ENCODE results near the gene OBSL1. TPM values are rescaled to one million over a fixed set of nuclear protein-coding genes. Genes with fewer than 3 reads are reported as not detected.

Gene OBSL1
- total and polyA plus RNA-seq, 4 donors: 17.8 to 243 (median 71.0) TPM

DNA sequence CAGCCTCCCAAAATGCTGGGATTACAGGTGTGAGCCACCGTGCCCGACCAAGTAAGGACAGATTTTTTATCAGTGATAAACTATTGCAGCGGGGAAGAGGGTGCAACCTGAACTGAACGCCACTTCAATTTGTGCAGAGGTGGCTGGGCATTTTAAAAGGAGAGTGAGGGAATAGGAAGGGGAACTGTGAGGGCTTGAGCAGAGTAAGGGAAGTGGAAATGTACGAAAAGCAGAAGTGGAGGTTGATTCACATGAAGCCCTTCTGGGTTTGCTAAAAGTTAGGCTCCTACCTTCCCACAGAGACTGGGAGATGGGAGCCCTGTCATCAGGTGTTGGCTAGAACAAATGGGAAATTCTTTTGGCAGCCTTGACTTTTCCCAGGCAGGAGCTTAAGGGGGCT is 32.4 kb upstream of the OBSL1 start:
- Histone ChIP-seq H3K9me3 (ENCODE audit: control insufficient read depth, low read length) (no peaks in the 10 kb centered on the region), H3K4me3 (ENCODE audit: low read length in 2 of 2) (no peak overlapping the region), H3K27ac (ENCODE audit: low read depth in 1 of 2, low read length in 2 of 2) (no peak overlapping the region), H3K27me3 (ENCODE audit: control insufficient read depth in 1 of 2, insufficient read depth in 2 of 2, low read length in 1 of 2) (no peaks in the 10 kb centered on the region), H3K36me3 (ENCODE audit: control insufficient read depth in 1 of 2, insufficient read depth in 2 of 2, low read length in 1 of 2) (peaks cover 3 to 6% of the 10 kb centered on the region in 2 donors), H3K4me1 (ENCODE audit: control insufficient read depth in 1 of 2, insufficient read depth in 2 of 2, low read length in 2 of 2) (no peaks in the 10 kb centered on the region)
- no peak for DNase-seq
- WGBS, 2 donors: 94% methylated on average over 5 of the region's 5 CpGs
- no peak for ATAC-seq (ENCODE audit: low FRiP score)
- intact Hi-C loops (cut with DNase I): no loop called here

DNA sequence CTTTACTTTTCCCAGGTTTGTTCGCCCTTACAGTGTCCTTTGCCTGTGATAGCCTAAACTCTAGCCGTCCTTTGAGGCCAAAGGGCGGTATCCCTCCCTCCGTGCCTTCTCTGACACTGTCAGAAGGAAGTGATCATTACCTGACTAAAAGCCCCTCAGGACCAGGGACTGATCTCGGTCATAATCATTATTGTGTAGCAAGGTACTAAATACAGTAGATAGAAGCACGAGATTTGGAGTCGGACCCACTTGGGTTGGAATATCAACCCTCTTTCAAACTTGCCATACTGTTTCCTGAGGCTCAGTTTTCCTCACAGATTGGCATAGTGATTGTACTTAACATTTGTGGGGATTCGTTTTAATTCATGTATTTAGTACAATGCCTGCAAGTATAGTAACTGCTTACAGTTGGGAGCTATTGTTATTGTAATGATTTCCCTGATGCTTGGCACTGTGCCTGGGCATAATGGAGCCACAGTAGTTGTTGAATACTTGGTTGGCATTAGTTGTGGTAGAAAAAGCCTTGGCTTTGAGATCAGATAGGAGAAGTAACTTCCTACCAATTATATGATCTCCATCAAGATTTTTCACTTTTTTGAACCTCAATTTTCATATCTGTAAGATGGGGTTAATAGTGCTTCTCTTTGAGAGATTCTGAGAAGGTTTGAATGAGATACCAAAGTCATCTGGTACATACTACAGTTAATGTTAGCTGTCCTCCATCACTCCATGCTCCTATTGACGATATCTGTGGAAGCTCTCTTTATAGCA is 27.2 kb upstream of the OBSL1 start:
- peaks cover 0 to 3% of the 10 kb centered on the region in 2 donors for H3K4me1 ChIP-seq (ENCODE audit: control insufficient read depth in 1 of 2, insufficient read depth in 2 of 2, low read length in 2 of 2)
- H3K9me3 ChIP-seq (ENCODE audit: control insufficient read depth, low read length): no peaks in the 10 kb centered on the region
- WGBS, 2 donors: 19% methylated on average over 9 of the region's 9 CpGs
- peak overlapping the region; percentile 28 to 63 for H3K27ac ChIP-seq (ENCODE audit: low read depth in 1 of 2, low read length in 2 of 2)
- H3K36me3 ChIP-seq (ENCODE audit: control insufficient read depth in 1 of 2, insufficient read depth in 2 of 2, low read length in 1 of 2): peaks cover 2 to 3% of the 10 kb centered on the region in 2 donors
- peak overlapping the region; percentile 15 to 28 for H3K4me3 ChIP-seq (ENCODE audit: low read length in 2 of 2)
- intact Hi-C loops (cut with DNase I): loop anchor here (5.0 kb wide), 2 partner anchors 46 to 56 kb away; partner anchors contain the start of genes CHPF (in 1 of the 2) and TMEM198 (in 1 of the 2)
- ATAC-seq (ENCODE audit: low FRiP score) (no peak), DNase-seq (no peak)
- no peaks in the 10 kb centered on the region for H3K27me3 ChIP-seq (ENCODE audit: control insufficient read depth in 1 of 2, insufficient read depth in 2 of 2, low read length in 1 of 2)

DNA sequence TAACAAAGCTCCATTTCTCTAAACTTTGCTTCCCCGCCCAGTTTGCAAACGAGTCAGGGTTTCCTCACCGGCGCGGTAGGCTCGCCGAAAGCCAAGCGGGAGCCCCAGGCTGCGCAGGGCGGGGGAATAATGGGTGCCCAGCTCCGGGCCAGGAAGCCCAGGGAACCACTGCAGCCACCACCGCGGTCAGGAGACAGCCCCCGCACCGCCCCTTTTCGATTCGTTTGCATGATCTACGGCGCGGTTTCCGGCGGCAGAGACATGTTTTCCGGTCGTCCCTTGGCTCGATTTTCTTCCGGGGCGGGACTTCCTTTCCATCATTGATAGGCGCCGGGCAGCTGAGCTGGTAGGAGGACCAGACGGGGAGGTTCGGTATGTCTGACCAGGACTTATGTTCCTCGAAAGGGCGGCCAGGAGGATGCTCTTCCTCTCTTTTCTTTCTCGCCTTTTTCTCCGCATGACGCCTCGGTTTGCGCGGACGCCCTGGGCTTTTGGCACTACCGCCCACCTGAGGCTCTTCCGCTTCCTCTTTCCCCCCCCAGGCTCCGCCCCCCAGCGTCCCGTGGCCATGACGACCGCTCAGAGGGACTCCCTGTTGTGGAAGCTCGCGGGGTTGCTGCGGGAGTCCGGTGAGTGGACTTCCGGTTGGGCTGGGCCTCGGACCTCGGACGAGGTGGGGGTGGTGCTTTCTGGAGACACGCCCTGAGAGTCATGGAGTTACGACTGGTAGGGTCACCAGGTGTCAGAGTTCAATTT is 26.4 kb upstream of the OBSL1 start, which contains the start of gene STK11IP:
TSS of gene STK11IP (plus strand) at position 306 of the 756 bp plus-strand sequence. CDS start at position 569, 263 bp downstream.
- intact Hi-C loops (cut with DNase I): loop anchor here (1.0 to 5.0 kb wide), 4 partner anchors 26 to 92 kb away; partner anchors contain the start of genes CHPF (in 1 of the 2), OBSL1 (in 1 of the 2) and TMEM198 (in 1 of the 2)
- DNase-seq: peak; percentile 98
- H3K9me3 ChIP-seq (ENCODE audit: control insufficient read depth, low read length): no peaks in the 10 kb centered on the region
- H3K4me1 ChIP-seq (ENCODE audit: control insufficient read depth in 1 of 2, insufficient read depth in 2 of 2, low read length in 2 of 2): peaks cover 0 to 3% of the 10 kb centered on the region in 2 donors
- H3K4me3 ChIP-seq (ENCODE audit: low read length in 2 of 2): peak within 1 kb of the TSS; percentile 59 to 72
- peaks cover 2 to 3% of the 10 kb centered on the region in 2 donors for H3K36me3 ChIP-seq (ENCODE audit: control insufficient read depth in 1 of 2, insufficient read depth in 2 of 2, low read length in 1 of 2)
- H3K27me3 ChIP-seq (ENCODE audit: control insufficient read depth in 1 of 2, insufficient read depth in 2 of 2, low read length in 1 of 2): no peaks in the 10 kb centered on the region
- ATAC-seq (ENCODE audit: low FRiP score): peak; percentile 97
- WGBS, 2 donors: 0% methylated on average over 56 to 57 of the region's 57 CpGs
- H3K27ac ChIP-seq (ENCODE audit: low read depth in 1 of 2, low read length in 2 of 2): peak within 1 kb of the TSS; percentile 73 to 80

DNA sequence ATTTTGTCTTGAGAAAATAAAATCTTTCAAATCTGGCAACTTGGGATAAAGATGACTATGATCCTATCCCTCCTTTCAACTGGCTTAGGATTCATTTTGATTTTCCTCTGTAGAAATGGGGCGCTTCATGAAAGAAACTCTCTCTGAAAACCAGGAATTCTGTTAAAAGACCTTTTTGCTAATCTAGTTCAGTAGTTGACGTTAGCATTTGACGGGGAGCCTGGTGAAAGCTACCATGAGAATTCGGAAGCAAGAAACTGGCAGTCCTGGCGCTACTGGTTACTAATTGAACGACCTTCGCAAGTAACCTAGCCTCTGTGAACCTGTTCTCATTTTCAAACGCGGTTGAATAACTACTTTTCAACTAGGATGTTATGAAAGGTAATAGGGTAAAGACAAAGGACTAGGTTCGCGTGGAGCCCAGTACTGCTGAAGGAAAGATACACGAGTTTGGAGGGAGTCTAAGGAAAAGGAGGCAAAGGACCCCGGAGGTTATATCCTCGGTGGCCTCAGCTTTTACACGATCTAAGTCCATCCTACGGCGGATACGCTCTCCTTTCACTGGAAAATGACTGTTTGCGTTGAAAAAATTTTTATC is 25.7 kb upstream of the OBSL1 start:
- 3% methylated on average over 19 of the region's 19 CpGs for WGBS, 2 donors
- intact Hi-C loops (cut with DNase I): loop anchor here (1.0 to 5.0 kb wide), 4 partner anchors 26 to 92 kb away; partner anchors contain the start of genes CHPF (in 1 of the 2), OBSL1 (in 1 of the 2) and TMEM198 (in 1 of the 2)
- DNase-seq: no peak
- ATAC-seq (ENCODE audit: low FRiP score): peak; percentile 33
- Histone ChIP-seq H3K4me1 (ENCODE audit: control insufficient read depth in 1 of 2, insufficient read depth in 2 of 2, low read length in 2 of 2) (peaks cover 0 to 3% of the 10 kb centered on the region in 2 donors), H3K27me3 (ENCODE audit: control insufficient read depth in 1 of 2, insufficient read depth in 2 of 2, low read length in 1 of 2) (no peaks in the 10 kb centered on the region), H3K9me3 (ENCODE audit: control insufficient read depth, low read length) (no peaks in the 10 kb centered on the region), H3K27ac (ENCODE audit: low read depth in 1 of 2, low read length in 2 of 2) (peak overlapping the region; percentile 73 to 80), H3K4me3 (ENCODE audit: low read length in 2 of 2) (peak overlapping the region; percentile 59 to 72), H3K36me3 (ENCODE audit: control insufficient read depth in 1 of 2, insufficient read depth in 2 of 2, low read length in 1 of 2) (peaks cover 0 to under 1% of the 10 kb centered on the region in 2 donors)

DNA sequence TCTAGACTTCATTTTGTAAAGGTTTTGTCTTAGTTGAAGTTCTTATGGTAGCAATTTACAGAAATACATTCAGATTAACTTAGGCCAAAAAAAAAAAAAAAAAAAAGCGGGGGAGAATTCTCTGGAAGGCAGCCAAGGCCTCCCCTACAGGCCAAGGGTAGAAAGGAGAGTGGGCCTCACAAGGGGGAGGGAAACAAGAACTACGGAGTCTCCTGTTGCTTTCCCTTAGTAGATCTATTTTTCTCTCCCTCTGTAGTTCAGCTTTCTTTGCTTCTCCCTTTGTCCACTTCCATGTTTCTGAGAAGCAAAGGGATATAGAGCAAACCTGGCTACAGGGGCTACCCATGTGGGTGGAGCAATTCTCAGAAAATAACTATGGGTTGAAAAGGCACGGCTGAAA is 23.9 kb upstream of the OBSL1 start:
- H3K27me3 ChIP-seq (ENCODE audit: control insufficient read depth in 1 of 2, insufficient read depth in 2 of 2, low read length in 1 of 2): no peaks in the 10 kb centered on the region

DNA sequence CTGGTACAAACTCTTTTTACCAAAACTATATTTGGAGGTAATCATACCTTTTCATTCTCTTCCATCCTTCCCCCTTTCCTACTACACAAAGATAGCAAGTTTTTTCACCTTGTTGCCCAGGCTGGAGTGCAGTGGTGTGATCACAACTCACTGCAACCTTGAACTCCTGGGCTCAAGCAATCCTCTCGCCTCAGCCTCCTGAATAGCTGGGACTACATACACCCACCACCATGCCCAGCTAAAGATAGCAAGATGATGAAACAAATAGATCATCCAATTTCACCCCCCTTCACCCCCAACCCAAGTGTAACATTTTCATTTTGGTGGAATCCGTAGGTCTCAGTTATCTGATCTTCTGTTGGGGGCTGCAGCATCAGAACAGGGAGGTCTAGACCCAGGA is 21.8 kb upstream of the OBSL1 start:
- Histone ChIP-seq H3K4me3 (ENCODE audit: low read length in 2 of 2) (no peak overlapping the region), H3K27ac (ENCODE audit: low read depth in 1 of 2, low read length in 2 of 2) (no peak overlapping the region), H3K9me3 (ENCODE audit: control insufficient read depth, low read length) (no peaks in the 10 kb centered on the region), H3K36me3 (ENCODE audit: control insufficient read depth in 1 of 2, insufficient read depth in 2 of 2, low read length in 1 of 2) (no peaks in the 10 kb centered on the region), H3K27me3 (ENCODE audit: control insufficient read depth in 1 of 2, insufficient read depth in 2 of 2, low read length in 1 of 2) (no peaks in the 10 kb centered on the region), H3K4me1 (ENCODE audit: control insufficient read depth in 1 of 2, insufficient read depth in 2 of 2, low read length in 2 of 2) (peaks cover 0 to 3% of the 10 kb centered on the region in 2 donors)
- DNase-seq (no peak), ATAC-seq (ENCODE audit: low FRiP score) (no peak)
- 86 to 87% methylated on average over 2 of the region's 2 CpGs for WGBS, 2 donors
- intact Hi-C loops (cut with DNase I): no loop called here

More for the DNA sequence above, 23.9 kb upstream of the OBSL1 start:
- DNase-seq (no peak), ATAC-seq (ENCODE audit: low FRiP score) (no peak)
- intact Hi-C loops (cut with DNase I): loop anchor here (5.0 kb wide), 2 partner anchors 43 to 53 kb away; partner anchors contain the start of genes CHPF (in 1 of the 2) and TMEM198 (in 1 of the 2)
- Histone ChIP-seq H3K4me1 (ENCODE audit: control insufficient read depth in 1 of 2, insufficient read depth in 2 of 2, low read length in 2 of 2) (peaks cover 0 to 3% of the 10 kb centered on the region in 2 donors), H3K36me3 (ENCODE audit: control insufficient read depth in 1 of 2, insufficient read depth in 2 of 2, low read length in 1 of 2) (no peaks in the 10 kb centered on the region), H3K9me3 (ENCODE audit: control insufficient read depth, low read length) (no peaks in the 10 kb centered on the region), H3K27ac (ENCODE audit: low read depth in 1 of 2, low read length in 2 of 2) (no peak overlapping the region), H3K4me3 (ENCODE audit: low read length in 2 of 2) (no peak overlapping the region)
- WGBS, 2 donors: 21 to 38% methylated on average over 3 of the region's 3 CpGs

DNA sequence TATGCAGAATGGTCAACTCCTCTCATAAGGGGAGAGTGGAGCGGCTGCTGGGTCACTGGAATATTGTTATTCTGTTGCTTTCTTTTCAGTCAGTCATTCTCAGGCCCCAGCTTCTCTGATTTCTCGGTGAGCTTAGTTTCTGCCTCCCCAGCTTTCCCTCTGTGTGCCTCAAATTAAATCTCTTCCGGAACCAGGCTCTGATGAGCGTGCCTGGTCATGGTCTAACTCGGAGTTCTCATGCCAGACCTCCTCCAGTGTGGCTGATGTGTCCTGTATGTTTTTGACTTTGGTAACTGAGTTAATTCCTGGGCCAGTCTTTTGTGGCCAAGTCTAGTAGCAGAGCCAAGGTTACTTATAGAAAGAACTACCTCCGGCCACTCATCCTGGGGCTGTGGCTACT is 21.4 kb upstream of the OBSL1 start:
- no peak overlapping the region for H3K27ac ChIP-seq (ENCODE audit: low read depth in 1 of 2, low read length in 2 of 2)

DNA sequence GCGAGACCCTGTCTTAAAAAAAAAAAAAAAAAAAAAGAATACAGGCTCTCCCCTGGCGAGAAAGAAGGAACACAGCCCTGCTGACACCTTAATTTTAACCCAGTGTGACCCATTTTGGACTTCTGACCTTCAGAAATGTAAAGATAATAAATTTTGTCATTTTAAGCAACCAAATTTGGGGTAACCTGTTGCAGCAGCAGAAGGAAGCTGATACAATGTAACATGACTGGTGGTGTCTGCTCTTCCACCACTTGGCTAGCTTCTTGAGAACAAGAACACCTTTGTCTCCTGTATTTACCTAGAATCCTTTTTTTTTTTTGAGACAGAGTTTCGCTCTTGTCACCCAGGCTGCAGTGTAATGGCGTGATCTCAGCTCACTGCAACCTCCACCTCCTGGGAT is 19.8 kb upstream of the OBSL1 start:
- no peak for DNase-seq
- Histone ChIP-seq H3K27ac (ENCODE audit: low read depth in 1 of 2, low read length in 2 of 2) (no peak overlapping the region), H3K4me3 (ENCODE audit: low read length in 2 of 2) (no peak overlapping the region), H3K27me3 (ENCODE audit: control insufficient read depth in 1 of 2, insufficient read depth in 2 of 2, low read length in 1 of 2) (no peaks in the 10 kb centered on the region), H3K9me3 (ENCODE audit: control insufficient read depth, low read length) (no peaks in the 10 kb centered on the region), H3K36me3 (ENCODE audit: control insufficient read depth in 1 of 2, insufficient read depth in 2 of 2, low read length in 1 of 2) (no peaks in the 10 kb centered on the region), H3K4me1 (ENCODE audit: control insufficient read depth in 1 of 2, insufficient read depth in 2 of 2, low read length in 2 of 2) (no peaks in the 10 kb centered on the region)
- intact Hi-C loops (cut with DNase I): no loop called here
- no peak for ATAC-seq (ENCODE audit: low FRiP score)
- WGBS, 2 donors: 68 to 69% methylated on average over 4 of the region's 4 CpGs

More for the DNA sequence above, 21.4 kb upstream of the OBSL1 start:
- H3K27me3 ChIP-seq (ENCODE audit: control insufficient read depth in 1 of 2, insufficient read depth in 2 of 2, low read length in 1 of 2): no peaks in the 10 kb centered on the region
- ATAC-seq (ENCODE audit: low FRiP score) (no peak), DNase-seq (no peak)
- intact Hi-C loops (cut with DNase I): no loop called here
- H3K4me3 ChIP-seq (ENCODE audit: low read length in 2 of 2): no peak overlapping the region
- H3K9me3 ChIP-seq (ENCODE audit: control insufficient read depth, low read length): no peaks in the 10 kb centered on the region
- 82 to 89% methylated on average over 6 of the region's 6 CpGs for whole genome bisulfite sequencing, 2 donors
- H3K36me3 ChIP-seq (ENCODE audit: control insufficient read depth in 1 of 2, insufficient read depth in 2 of 2, low read length in 1 of 2): no peaks in the 10 kb centered on the region
- H3K4me1 ChIP-seq (ENCODE audit: control insufficient read depth in 1 of 2, insufficient read depth in 2 of 2, low read length in 2 of 2): peaks cover 0 to 3% of the 10 kb centered on the region in 2 donors

Measured in aorta (tissue), 5 donors.